MM.1S (cell line): Measurements from ENCODE around the gene SLC6A8.
"Not testable (repeated sequence)": the region's sequence is repeated elsewhere in the genome, so short reads cannot be mapped to it uniquely, and the experiment has no call there.

Experiments
- DNase-seq: peaks from one replicate; pipeline ENCODE4 v3.0.0-alpha.2; 2015
- H2AFZ ChIP-seq: fragments of 300-600 bp; sonication (generic); 2 replicates; pipeline ENCODE4 v1.6.0; 2016; ENCODE audit warnings: antibody characterized with exemption, low read length
- H3F3A ChIP-seq: fragments of 300-600 bp; sonication (generic); 2 replicates; pipeline ENCODE4 v1.6.1; 2016; ENCODE audit warnings: mild to moderate bottlenecking, antibody characterized with exemption, low read length, moderate library complexity, mixed read lengths; ENCODE audit not compliant: insufficient read depth
- H3K27ac ChIP-seq: fragments of 300-600 bp; sonication (generic); 2 replicates; pipeline ENCODE4 v1.5.1; 2016; ENCODE audit warnings: mild to moderate bottlenecking, low read length
- H3K27me3 ChIP-seq: fragments of 300-600 bp; sonication (generic); replicated peaks from 2 replicates; pipeline ENCODE4 v1.6.0; 2016; ENCODE audit warnings: low read length; ENCODE audit not compliant: insufficient read depth
- H3K36me3 ChIP-seq: fragments of 300-600 bp; sonication (generic); replicated peaks from 2 replicates; pipeline ENCODE4 v1.6.1; 2016; ENCODE audit warnings: mild to moderate bottlenecking, low read length, mixed read lengths; ENCODE audit not compliant: insufficient read depth
- H3K4me1 ChIP-seq: fragments of 300-600 bp; sonication (generic); 2 replicates; pipeline ENCODE4 v1.6.1; 2016; ENCODE audit warnings: low read length, mixed read lengths
- H3K4me2 ChIP-seq: fragments of 300-600 bp; sonication (generic); 2 replicates; pipeline ENCODE4 v1.6.0; 2016; ENCODE audit warnings: low read depth, low read length
- H3K4me3 ChIP-seq: fragments of 300-600 bp; sonication (generic); 2 replicates; pipeline ENCODE4 v1.5.1; 2016; ENCODE audit warnings: low read length, mixed read lengths
- H3K79me2 ChIP-seq: fragments of 300-600 bp; sonication (generic); 2 replicates; pipeline ENCODE4 v1.6.1; 2016; ENCODE audit warnings: mixed run types, low read length, mixed read lengths
- H3K9ac ChIP-seq: fragments of 300-600 bp; sonication (generic); 2 replicates; pipeline ENCODE4 v1.6.1; 2016; ENCODE audit warnings: low read length, mixed read lengths
- H3K9me2 ChIP-seq: fragments of 300-600 bp; sonication (generic); replicated peaks from 2 replicates; pipeline ENCODE4 v1.6.1; 2016; ENCODE audit warnings: mild to moderate bottlenecking, low read length, mixed read lengths; ENCODE audit not compliant: insufficient read depth
- H3K9me3 ChIP-seq: fragments of 300-600 bp; sonication (generic); replicated peaks from 2 replicates; pipeline ENCODE4 v1.6.1; 2016; ENCODE audit warnings: mild to moderate bottlenecking, low read length, mixed read lengths; ENCODE audit not compliant: insufficient read depth
- H4K20me1 ChIP-seq: fragments of 300-600 bp; sonication (generic); 2 replicates; pipeline ENCODE4 v1.6.1; 2016; ENCODE audit warnings: mild to moderate bottlenecking, low read length, moderate library complexity, mixed read lengths; ENCODE audit not compliant: insufficient read depth
- EZH2 ChIP-seq: fragments of 300-600 bp; sonication (generic); optimal IDR thresholded peaks from 2 replicates; pipeline ENCODE3; 2017; ENCODE audit warnings: low read depth, mild to moderate bottlenecking, antibody characterized with exemption, low read length, mixed read lengths
- EZH2phosphoT487 ChIP-seq: fragments of 300-600 bp; sonication (generic); IDR thresholded peaks from 2 replicates; pipeline ENCODE4 v1.6.1; 2018; ENCODE audit warnings: antibody characterized with exemption, low read length
- TF ChIP-seq, protein P1 (sequence below): fragments of 300-600 bp; sonication (generic); IDR thresholded peaks from 2 replicates; pipeline ENCODE4 v1.5.1; 2016; ENCODE audit warnings: antibody characterized with exemption, low read length, mixed read lengths

Gene SLC6A8

DNA sequence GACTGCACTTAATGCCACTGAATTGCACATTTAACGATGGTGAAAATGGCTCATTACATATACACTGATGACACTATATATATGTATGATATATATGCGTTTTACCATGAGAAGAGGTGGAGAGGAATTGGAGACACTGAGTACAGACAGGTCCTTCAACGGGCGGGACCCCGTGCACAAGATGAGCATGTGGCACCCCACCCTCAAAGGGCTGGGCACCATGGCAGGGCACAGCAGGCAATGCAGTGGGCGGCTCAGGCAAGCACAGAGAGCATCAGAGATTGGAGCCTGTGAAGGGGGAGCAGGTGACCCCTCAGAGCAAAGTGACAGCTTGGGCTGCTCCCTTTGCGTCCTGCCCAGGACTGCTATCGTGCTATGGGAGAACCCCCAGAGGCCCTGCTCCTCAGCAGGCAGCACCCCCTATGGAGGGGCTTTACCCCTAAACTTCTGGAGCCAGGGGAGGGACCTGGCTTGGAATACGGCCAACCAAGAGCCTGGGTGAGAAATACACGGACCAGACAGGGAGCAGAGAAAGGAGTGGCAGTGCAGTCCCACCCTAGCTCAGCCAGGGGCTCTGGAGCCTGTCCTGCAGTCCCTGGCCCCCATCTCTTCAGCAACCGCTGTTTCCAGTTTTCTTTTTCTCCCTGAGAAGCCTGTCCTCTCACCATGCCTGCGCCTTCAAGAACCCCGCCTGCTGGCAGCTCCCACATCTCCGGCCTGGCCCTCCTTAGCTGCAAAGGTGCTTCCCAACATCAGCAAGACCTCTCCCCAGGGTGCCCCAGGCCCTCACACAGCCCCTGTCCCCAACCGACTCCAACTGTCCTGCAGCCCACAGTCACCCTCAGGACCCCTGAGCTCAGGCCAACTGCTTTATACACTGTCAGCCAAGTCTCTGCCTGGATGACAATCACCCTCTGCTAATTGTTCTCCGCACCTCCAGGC, 10.5 kb downstream of the SLC6A8 start:
- Histone ChIP-seq H3K79me2 (no peaks in the 10 kb centered on the region), H3K27ac (no peak overlapping the region), H4K20me1 (no peaks in the 10 kb centered on the region), H3K27me3 (no peaks in the 10 kb centered on the region), H3K4me3 (no peak overlapping the region), H3K36me3 (no peaks in the 10 kb centered on the region), H3K9me2 (no peaks in the 10 kb centered on the region), H3K4me2 (no peak overlapping the region), H3K9ac (no peak overlapping the region), H3F3A (no peaks in the 10 kb centered on the region), H3K9me3 (no peaks in the 10 kb centered on the region), H3K4me1 (no peaks in the 10 kb centered on the region), H2AFZ (no peak overlapping the region)
- DNase-seq, result no peak
- TF ChIP-seq, protein P1, sequence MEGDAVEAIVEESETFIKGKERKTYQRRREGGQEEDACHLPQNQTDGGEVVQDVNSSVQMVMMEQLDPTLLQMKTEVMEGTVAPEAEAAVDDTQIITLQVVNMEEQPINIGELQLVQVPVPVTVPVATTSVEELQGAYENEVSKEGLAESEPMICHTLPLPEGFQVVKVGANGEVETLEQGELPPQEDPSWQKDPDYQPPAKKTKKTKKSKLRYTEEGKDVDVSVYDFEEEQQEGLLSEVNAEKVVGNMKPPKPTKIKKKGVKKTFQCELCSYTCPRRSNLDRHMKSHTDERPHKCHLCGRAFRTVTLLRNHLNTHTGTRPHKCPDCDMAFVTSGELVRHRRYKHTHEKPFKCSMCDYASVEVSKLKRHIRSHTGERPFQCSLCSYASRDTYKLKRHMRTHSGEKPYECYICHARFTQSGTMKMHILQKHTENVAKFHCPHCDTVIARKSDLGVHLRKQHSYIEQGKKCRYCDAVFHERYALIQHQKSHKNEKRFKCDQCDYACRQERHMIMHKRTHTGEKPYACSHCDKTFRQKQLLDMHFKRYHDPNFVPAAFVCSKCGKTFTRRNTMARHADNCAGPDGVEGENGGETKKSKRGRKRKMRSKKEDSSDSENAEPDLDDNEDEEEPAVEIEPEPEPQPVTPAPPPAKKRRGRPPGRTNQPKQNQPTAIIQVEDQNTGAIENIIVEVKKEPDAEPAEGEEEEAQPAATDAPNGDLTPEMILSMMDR, result no peak
- no peak for TF ChIP-seq EZH2phosphoT487
- no peak for TF ChIP-seq EZH2

DNA sequence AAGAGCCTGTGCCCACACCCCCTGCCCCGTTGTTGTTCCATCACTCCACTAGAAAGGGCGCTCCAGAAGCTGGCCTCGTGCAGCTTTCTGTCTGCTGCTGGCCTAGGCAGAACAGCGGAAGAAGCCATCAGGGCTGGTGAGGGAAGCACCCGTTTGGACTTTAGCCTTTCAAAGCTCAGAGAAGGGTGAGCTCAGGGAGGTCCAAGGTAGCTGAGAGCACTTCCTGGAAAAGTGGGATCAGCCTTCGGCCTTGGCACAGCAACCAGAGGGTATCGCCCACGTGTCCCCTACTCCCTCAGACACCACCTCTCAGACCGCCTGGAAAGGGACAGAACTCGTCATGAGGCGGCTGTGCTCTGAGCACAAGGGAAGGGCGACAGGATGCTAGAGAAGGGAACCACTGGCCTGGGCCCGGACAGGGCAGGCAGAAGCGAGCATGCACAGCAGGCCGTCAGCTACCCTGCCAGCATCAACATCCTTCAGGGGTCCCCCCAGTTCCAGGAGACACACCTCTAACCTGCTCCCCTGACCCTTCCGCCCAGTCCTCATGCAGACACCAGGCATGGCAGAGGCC, 11.6 kb downstream of the SLC6A8 start:
- not testable (repeated sequence) for H3K36me3 ChIP-seq

DNA sequence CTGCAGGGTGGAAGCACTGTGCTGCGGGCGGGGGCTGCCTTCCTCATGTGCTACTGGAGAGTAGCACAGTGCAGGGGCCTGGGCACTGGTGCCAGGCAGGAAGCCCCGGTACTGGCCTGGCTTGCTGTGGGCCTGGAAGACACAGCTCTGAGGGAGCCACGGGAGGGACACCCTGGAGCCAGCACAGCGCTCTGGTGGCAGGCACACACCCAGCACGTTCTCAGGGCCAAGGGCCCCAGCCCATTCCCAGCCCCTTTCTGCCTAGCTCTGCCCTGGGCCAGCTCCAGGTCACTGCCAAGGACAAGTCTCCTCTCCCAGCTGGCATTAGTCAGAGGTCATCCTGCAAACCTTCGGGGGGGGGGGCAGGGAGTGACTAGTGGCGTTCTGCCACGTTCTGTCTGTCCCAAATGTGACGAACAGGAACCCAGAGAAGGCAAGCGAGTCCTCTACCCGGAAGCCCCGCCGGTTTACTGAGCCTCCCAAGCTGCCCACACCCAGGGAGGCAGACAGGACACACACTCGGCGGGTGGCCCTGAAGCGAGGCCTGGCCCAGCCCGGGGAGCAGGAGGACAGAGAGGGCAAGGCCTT, 12.2 kb downstream of the SLC6A8 start:
- H3K27ac ChIP-seq, H3K4me1 ChIP-seq, H3K27me3 ChIP-seq, H3K9me3 ChIP-seq, H3K79me2 ChIP-seq, H4K20me1 ChIP-seq, H3F3A ChIP-seq, H3K9ac ChIP-seq, H3K4me2 ChIP-seq, H2AFZ ChIP-seq, H3K4me3 ChIP-seq, H3K36me3 ChIP-seq, H3K9me2 ChIP-seq, DNase-seq: not testable (repeated sequence)

More for the DNA sequence above, 11.6 kb downstream of the SLC6A8 start:
- not testable (repeated sequence) for H4K20me1 ChIP-seq, H3K4me2 ChIP-seq, H3K79me2 ChIP-seq, H3F3A ChIP-seq, H3K9me2 ChIP-seq, H2AFZ ChIP-seq, H3K4me3 ChIP-seq, H3K9me3 ChIP-seq, H3K27me3 ChIP-seq, H3K4me1 ChIP-seq, H3K9ac ChIP-seq, H3K27ac ChIP-seq, DNase-seq

DNA sequence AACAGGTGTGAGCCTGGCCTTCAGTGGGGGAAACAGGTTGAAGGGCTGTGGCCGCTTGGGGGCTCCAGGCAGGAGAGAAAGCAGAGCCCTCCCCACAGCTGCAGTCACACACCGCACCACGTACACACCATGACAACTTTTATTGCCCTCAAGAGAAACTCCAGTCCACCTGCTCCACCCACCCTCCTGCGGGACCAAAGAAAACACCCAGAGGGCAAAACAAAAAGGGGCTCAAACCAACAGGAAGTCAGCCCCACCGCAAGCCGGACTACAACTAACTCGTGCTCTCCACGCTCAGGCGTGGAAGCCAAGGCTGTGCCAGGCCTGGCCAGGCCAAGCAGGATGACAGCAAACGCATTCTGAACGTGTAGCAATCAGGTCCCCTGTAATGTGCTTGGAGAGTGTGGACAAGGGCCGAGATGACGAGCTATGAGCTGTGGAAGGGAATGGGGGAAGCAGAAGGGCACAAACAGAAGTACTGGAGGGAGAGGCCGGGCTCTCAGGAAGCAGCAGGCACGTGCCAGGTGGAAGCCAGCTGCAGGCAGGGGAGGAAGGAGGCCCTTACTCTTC, 12.7 kb downstream of the SLC6A8 start:
- H3K9me2 ChIP-seq, result no peaks in the 10 kb centered on the region
- no peak overlapping the region for H3K4me2 ChIP-seq
- H3K27me3 ChIP-seq, result no peaks in the 10 kb centered on the region
- H3F3A ChIP-seq, result no peaks in the 10 kb centered on the region
- H3K36me3 ChIP-seq, result no peaks in the 10 kb centered on the region
- H3K4me3 ChIP-seq, result no peak overlapping the region
- DNase-seq, result no peak
- H3K79me2 ChIP-seq, result no peaks in the 10 kb centered on the region
- no peaks in the 10 kb centered on the region for H3K9me3 ChIP-seq
- H4K20me1 ChIP-seq, result no peaks in the 10 kb centered on the region
- TF ChIP-seq EZH2, result no peak
- TF ChIP-seq, protein P1, result no peak
- no peaks in the 10 kb centered on the region for H3K4me1 ChIP-seq
- no peak overlapping the region for H2AFZ ChIP-seq
- H3K9ac ChIP-seq, result no peak overlapping the region
- no peak overlapping the region for H3K27ac ChIP-seq
